Esophagus squamous epithelium (tissue), 5 donors: ENCODE measurements around the gene PRKAR2B. TPM values are rescaled to one million over a fixed set of nuclear protein-coding genes. Genes with fewer than 3 reads are reported as not detected.
"Not testable (repeated sequence)": the region's sequence is repeated elsewhere in the genome, so short reads cannot be mapped to it uniquely, and the experiment has no call there.

Source experiments
- DNase-seq: peaks from one replicate; lab custom pipeline; 2025; lab: John Stamatoyannopoulos, UW
- H3K27ac ChIP-seq, 4 donors: fragments of 200-600 bp; sonication (generic); one replicate each; pipeline ENCODE4 v1.5.1; 2016 to 2019; ENCODE audit warnings: mild to moderate bottlenecking in 1 of 4
- H3K27me3 ChIP-seq, 4 donors: fragments of 200-600 bp; sonication (generic); 1 replicate in 3 of 4; 2 replicates in 1 of 4; pipeline versions ENCODE4 v1.5.1 to v1.6.0; 2017 to 2021; ENCODE audit warnings: antibody characterized with exemption in 1 of 4
- H3K36me3 ChIP-seq, 3 donors: fragments of 200-600 bp; sonication (generic); one replicate each; pipeline ENCODE4 v1.5.1; 2016 to 2019
- H3K4me1 ChIP-seq, 3 donors: fragments of 200-600 bp; sonication (generic); one replicate each; pipeline ENCODE4 v1.5.1; 2017 to 2019
- H3K4me3 ChIP-seq, 4 donors: fragments of 200-600 bp; sonication (generic); 1 replicate in 3 of 4; 2 replicates in 1 of 4; pipeline ENCODE4 v1.5.1; 2016 to 2019; ENCODE audit warnings: mild to moderate bottlenecking in 2 of 4, moderate library complexity in 1 of 4
- H3K9me3 ChIP-seq, 3 donors: fragments of 200-600 bp; sonication (generic); one replicate each; pipeline ENCODE4 v1.5.1; 2016 to 2019
- CTCF ChIP-seq, 6 experiments: fragments of 450-650 bp in 4 of 6; fragments of 200-600 bp in 2 of 6; sonication (generic) in 2 of 6; IDR thresholded peaks; one replicate each; pipeline ENCODE4 v1.5.1; 2016 to 2019; ENCODE audit warnings: antibody characterized with exemption in 6 of 6, mild to moderate bottlenecking in 4 of 6, moderate library complexity in 4 of 6
- POLR2A ChIP-seq, 4 donors: fragments of 450-650 bp; IDR thresholded peaks; one replicate each; pipeline ENCODE4 v1.6.1; 2017; ENCODE audit warnings: antibody characterized with exemption in 4 of 4, mild to moderate bottlenecking in 4 of 4, moderate library complexity in 3 of 4
- WGBS, 2 donors: methylation state at CpG; one replicate each; pipeline ENCODE4 v1.1.5; 2018; 5-methylcytosine and 5-hydroxymethylcytosine counted together
- intact Hi-C: fragments of 100-400 bp; cut with DNase I; formaldehyde crosslinking; loops from one replicate; pipeline ENCODE4 v1.15.0; 2022
- total RNA-seq, 4 donors: library from RNA; depleted of rRNA; stranded (reverse); fragments of >200 nt; gene quantifications; one replicate each; pipeline ENCODE4 v1.1.0, GENCODE V29; 2016
- donor health status: DM: yes; HTN: yes; CAD: no.

Gene PRKAR2B
- total RNA-seq, 4 donors from 2014 or later: 1.1 to 23.1 (median 4.2) TPM

GRCh38 chr7:107151538-107151937, 107.0 kb downstream of the PRKAR2B start:
- no peaks in the 10 kb centered on the region for H3K9me3 ChIP-seq
- H3K27me3 ChIP-seq: no peaks in the 10 kb centered on the region
- no peak overlapping the region for H3K4me3 ChIP-seq
- 84 to 89% methylated on average over 6 of the region's 7 CpGs for WGBS, 2 donors
- no peak for TF ChIP-seq POLR2A (IDR thresholded peaks at IDR 0.05)
- TF ChIP-seq CTCF (IDR thresholded peaks at IDR 0.05): no peak
- DNase-seq: no peak
- no peak overlapping the region for H3K27ac ChIP-seq
- intact Hi-C loops: loop anchor here (5.0 to 10.0 kb wide), 2 partner anchors 359 to 573 kb away; no protein-coding TSS in a partner anchor
- H3K36me3 ChIP-seq: peaks cover 0 to 5% (median 0%) of the 10 kb centered on the region in 3 donors
- H3K4me1 ChIP-seq: peaks cover 0 to 12% (median 0%) of the 10 kb centered on the region in 3 donors

GRCh38 chr7:107152011-107152410, 107.5 kb downstream of the PRKAR2B start:
- Histone ChIP-seq H3K4me3 (no peak overlapping the region), H3K27ac (no peak overlapping the region), H3K27me3 (no peaks in the 10 kb centered on the region), H3K9me3 (no peaks in the 10 kb centered on the region), H3K4me1 (peaks cover 0 to 12% (median 0%) of the 10 kb centered on the region in 3 donors), H3K36me3 (peaks cover 0 to 5% (median 0%) of the 10 kb centered on the region in 3 donors)
- 42 to 51% methylated on average over 4 of the region's 4 CpGs for WGBS, 2 donors
- intact Hi-C loops: loop anchor here (5.0 to 10.0 kb wide), 2 partner anchors 360 to 573 kb away; no protein-coding TSS in a partner anchor
- no peak for DNase-seq
- TF ChIP-seq CTCF (IDR thresholded peaks at IDR 0.05): no peak
- TF ChIP-seq POLR2A (IDR thresholded peaks at IDR 0.05): no peak

- no peak for DNase-seq
- Histone ChIP-seq H3K27me3 (no peaks in the 10 kb centered on the region), H3K4me1 (peaks cover 0 to 3% (median 0%) of the 10 kb centered on the region in 3 donors), H3K9me3 (no peaks in the 10 kb centered on the region), H3K27ac (no peak overlapping the region), H3K36me3 (peaks cover 0 to 5% (median 0%) of the 10 kb centered on the region in 3 donors), H3K4me3 (no peak overlapping the region)
- WGBS, 2 donors: 95 to 98% methylated on average over 5 to 6 of the region's 6 CpGs
- intact Hi-C loops: loop anchor here (5.0 to 10.0 kb wide), 2 partner anchors 363 to 570 kb away; no protein-coding TSS in a partner anchor
- TF ChIP-seq CTCF (IDR thresholded peaks at IDR 0.05) (no peak), POLR2A (IDR thresholded peaks at IDR 0.05) (no peak)
These were observed 110.3 kb downstream of the PRKAR2B start for GRCh38 chr7:107154826-107155225.

- not testable (repeated sequence) for H3K36me3 ChIP-seq, H3K9me3 ChIP-seq, H3K4me3 ChIP-seq, DNase-seq, H3K27ac ChIP-seq, H3K4me1 ChIP-seq, H3K27me3 ChIP-seq
- intact Hi-C loops: loop anchor here (10.0 kb wide), 1 partner anchor 569 kb away; no protein-coding TSS in a partner anchor
- 81 to 90% methylated on average over 3 of the region's 3 CpGs for WGBS, 2 donors
These were observed 111.2 kb downstream of the PRKAR2B start for GRCh38 chr7:107155726-107156125.

- WGBS, 2 donors: 81 to 86% methylated on average over 7 of the region's 7 CpGs
- Histone ChIP-seq H3K36me3 (peaks cover 0 to 3% (median 0%) of the 10 kb centered on the region in 3 donors), H3K9me3 (no peaks in the 10 kb centered on the region), H3K27ac (no peak overlapping the region), H3K4me3 (no peak overlapping the region), H3K4me1 (no peaks in the 10 kb centered on the region), H3K27me3 (no peaks in the 10 kb centered on the region)
- TF ChIP-seq CTCF (IDR thresholded peaks at IDR 0.05) (no peak), POLR2A (IDR thresholded peaks at IDR 0.05) (no peak)
- DNase-seq: no peak
- intact Hi-C loops: loop anchor here (10.0 kb wide), 1 partner anchor 568 kb away; no protein-coding TSS in a partner anchor
These were observed 112.6 kb downstream of the PRKAR2B start for GRCh38 chr7:107157091-107157490.
